ENCODE data around the gene KCNIP3. TPM values are rescaled to one million over a fixed set of nuclear protein-coding genes. Genes with fewer than 3 reads are reported as not detected.

Gene KCNIP3
- polyA plus RNA-seq, 1 of the 3 experiments (the other 2 are of a cell fraction) = 0.97 TPM

GRCh38 chr2:95268211-95269035 is 28.7 kb upstream of the KCNIP3 start:
- Histone ChIP-seq H3K4me1 (ENCODE audit: control insufficient read depth in 1 of 2, insufficient read depth in 2 of 2, low read depth in 1 of 2, low read length in 1 of 2) (no peaks in the 10 kb centered on the region), H3K79me2 (ENCODE audit: insufficient read depth) (no peaks in the 10 kb centered on the region), H4K20me1 (ENCODE audit: insufficient read depth) (no peaks in the 10 kb centered on the region), H3K4me3 (ENCODE audit: low read depth in 2 of 2, low read length in 1 of 2) (no peak overlapping the region), H3F3A (replicated peaks; ENCODE audit: insufficient read depth) (no peaks in the 10 kb centered on the region), H3K27me3 (ENCODE audit: insufficient read depth) (no peaks in the 10 kb centered on the region), H3K9me2 (no peaks in the 10 kb centered on the region), H3K9ac (no peak overlapping the region), H3K9me3 (no peaks in the 10 kb centered on the region), H3K4me2 (no peak overlapping the region), H3K36me3 (replicated peaks in 1 of 2; ENCODE audit: control insufficient read depth in 1 of 2, insufficient read depth in 2 of 2, low read length in 1 of 2) (no peaks in the 10 kb centered on the region), H2AFZ (ENCODE audit: low read depth) (no peak overlapping the region), H3K27ac (ENCODE audit: low read depth in 2 of 2, low read length in 1 of 2) (no peak overlapping the region)
- CTCF ChIA-PET = no interaction called here
- WGBS (ENCODE audit: low lambda C conversion rate) = 33% methylated on average over 11 of the region's 13 CpGs
- DNase-seq = no peak
- POLR2A ChIA-PET = no interaction called here
- TF ChIP-seq GABPA (IDR thresholded peaks at IDR 0.05; ENCODE audit: low read depth) (no peak), FOXM1 (IDR thresholded peaks at IDR 0.05; ENCODE audit: low read depth) (no peak), EZH2phosphoT487 (IDR thresholded peaks at IDR 0.05; ENCODE audit: borderline replicate concordance, low read depth) (no peak), IRF3 (IDR thresholded peaks at IDR 0.05; ENCODE audit: low read depth, low read length) (no peak), FOSL2 (IDR thresholded peaks at IDR 0.05; ENCODE audit: borderline replicate concordance, low read depth) (no peak), TEAD4 (IDR thresholded peaks at IDR 0.05; ENCODE audit: borderline replicate concordance, insufficient read depth) (no peak), ELF1 (IDR thresholded peaks at IDR 0.05) (no peak), RCOR1 (IDR thresholded peaks at IDR 0.05; ENCODE audit: low read length) (no peak), USF1 (IDR thresholded peaks at IDR 0.05; ENCODE audit: borderline replicate concordance, low read depth) (no peak), FOXJ3 (CRISPR knock-in tag; IDR thresholded peaks at IDR 0.05) (no peak), POLR2AphosphoS5 (IDR thresholded peaks at IDR 0.05; ENCODE audit: low read depth, low read length) (no peak), MXI1 (IDR thresholded peaks at IDR 0.05; ENCODE audit: low read depth, low read length) (no peak), SIN3A (IDR thresholded peaks at IDR 0.05; ENCODE audit: borderline replicate concordance, low read depth, low read length) (no peak), EP300 (IDR thresholded peaks at IDR 0.05; ENCODE audit: borderline replicate concordance in 1 of 2, low read depth in 1 of 2, low read length in 1 of 2) (no peak)

- H4K20me1 ChIP-seq (ENCODE audit: insufficient read depth) = no peaks in the 10 kb centered on the region
- no peak for TF ChIP-seq USF2 (IDR thresholded peaks at IDR 0.05; ENCODE audit: borderline replicate concordance, low read depth, low read length)
- no peak for TF ChIP-seq NRF1 (IDR thresholded peaks at IDR 0.05; ENCODE audit: low read depth, low read length)
- no peak for TF ChIP-seq IRF3 (IDR thresholded peaks at IDR 0.05; ENCODE audit: low read depth, low read length)
- TF ChIP-seq NFIC (IDR thresholded peaks at IDR 0.05; ENCODE audit: borderline replicate concordance) = no peak
- no peak for TF ChIP-seq TEAD4 (IDR thresholded peaks at IDR 0.05; ENCODE audit: borderline replicate concordance, insufficient read depth)
- TF ChIP-seq TCF12 (IDR thresholded peaks at IDR 0.05) = no peak
- no peak for TF ChIP-seq ELF1 (IDR thresholded peaks at IDR 0.05)
- TF ChIP-seq MAX (IDR thresholded peaks at IDR 0.05; ENCODE audit: low read depth) = no peak
- no peak for TF ChIP-seq CHD2 (IDR thresholded peaks at IDR 0.05; ENCODE audit: low read length, partially characterized antibody)
- TF ChIP-seq EZH2phosphoT487 (IDR thresholded peaks at IDR 0.05; ENCODE audit: borderline replicate concordance, low read depth) = no peak
- TF ChIP-seq RAD21 (IDR thresholded peaks at IDR 0.05; ENCODE audit: low read length) = no peak
- H3K27ac ChIP-seq (ENCODE audit: low read depth in 2 of 2, low read length in 1 of 2) = no peak overlapping the region
- no peaks in the 10 kb centered on the region for H3K27me3 ChIP-seq (ENCODE audit: insufficient read depth)
- H3K9me2 ChIP-seq = no peaks in the 10 kb centered on the region
- no peak overlapping the region for H3K4me3 ChIP-seq (ENCODE audit: low read depth in 2 of 2, low read length in 1 of 2)
- H3K9ac ChIP-seq = no peak overlapping the region
- CTCF ChIA-PET = no interaction called here
- no peak overlapping the region for H2AFZ ChIP-seq (ENCODE audit: low read depth)
- no peaks in the 10 kb centered on the region for H3F3A ChIP-seq (replicated peaks; ENCODE audit: insufficient read depth)
- POLR2A ChIA-PET = no interaction called here
- H3K9me3 ChIP-seq = no peaks in the 10 kb centered on the region
- no peaks in the 10 kb centered on the region for H3K79me2 ChIP-seq (ENCODE audit: insufficient read depth)
- no peak overlapping the region for H3K4me2 ChIP-seq
- WGBS (ENCODE audit: low lambda C conversion rate) = 56% methylated on average over 5 of the region's 10 CpGs
- H3K36me3 ChIP-seq (replicated peaks in 1 of 2; ENCODE audit: control insufficient read depth in 1 of 2, insufficient read depth in 2 of 2, low read length in 1 of 2) = no peaks in the 10 kb centered on the region
- DNase-seq = no peak
- no peaks in the 10 kb centered on the region for H3K4me1 ChIP-seq (ENCODE audit: control insufficient read depth in 1 of 2, insufficient read depth in 2 of 2, low read depth in 1 of 2, low read length in 1 of 2)
These were observed 28.0 kb upstream of the KCNIP3 start for GRCh38 chr2:95269036-95269680.
